Progenitor cell of endocrine pancreas (in vitro differentiated cells): ENCODE data around the gene RARB. TPM values are rescaled to one million over a fixed set of nuclear protein-coding genes. Genes with fewer than 3 reads are reported as not detected.

ENCODE experiments used
- DNase-seq: peaks from one replicate; pipeline ENCODE4 v3.0.0; 2021; ENCODE audit warnings: low spot score; ENCODE audit not compliant: unreplicated experiment
- H3K27ac Mint-ChIP-seq: 2 replicates; pipeline ENCODE4 v1.8.0; 2021; ENCODE audit warnings: mild to moderate bottlenecking, moderate library complexity, mixed read lengths
- H3K27me3 Mint-ChIP-seq: 2 replicates; pipeline ENCODE4 v1.8.0; 2021; ENCODE audit warnings: mixed read lengths
- H3K36me3 Mint-ChIP-seq: 2 replicates; pipeline ENCODE4 v1.8.0; 2022; ENCODE audit warnings: mixed read lengths; ENCODE audit not compliant: insufficient read depth
- H3K4me1 Mint-ChIP-seq: 2 replicates; pipeline ENCODE4 v1.8.0; 2021; ENCODE audit warnings: low read depth, mixed read lengths
- H3K4me3 Mint-ChIP-seq: 2 replicates; pipeline ENCODE4 v1.8.0; 2021; ENCODE audit warnings: low read depth, mild to moderate bottlenecking, moderate library complexity, mixed read lengths
- H3K9me3 Mint-ChIP-seq: 2 replicates; pipeline ENCODE4 v1.8.0; 2021; ENCODE audit warnings: low read depth, mixed read lengths
- total RNA-seq: library from RNA; stranded (reverse); gene quantifications from 2 replicates; pipeline ENCODE4 v1.2.1, GENCODE V29; 2021
- TF ChIP-seq, protein P1 (sequence below): fragments of 200-600 bp; sonication (generic); IDR thresholded peaks from one replicate; pipeline ENCODE4 v1.5.0; 2021; ENCODE audit warnings: antibody characterized with exemption, mild to moderate bottlenecking; ENCODE audit not compliant: unreplicated experiment

Gene RARB
- total RNA-seq, 1 donor from 2014 or later, result 30.0 TPM

DNA sequence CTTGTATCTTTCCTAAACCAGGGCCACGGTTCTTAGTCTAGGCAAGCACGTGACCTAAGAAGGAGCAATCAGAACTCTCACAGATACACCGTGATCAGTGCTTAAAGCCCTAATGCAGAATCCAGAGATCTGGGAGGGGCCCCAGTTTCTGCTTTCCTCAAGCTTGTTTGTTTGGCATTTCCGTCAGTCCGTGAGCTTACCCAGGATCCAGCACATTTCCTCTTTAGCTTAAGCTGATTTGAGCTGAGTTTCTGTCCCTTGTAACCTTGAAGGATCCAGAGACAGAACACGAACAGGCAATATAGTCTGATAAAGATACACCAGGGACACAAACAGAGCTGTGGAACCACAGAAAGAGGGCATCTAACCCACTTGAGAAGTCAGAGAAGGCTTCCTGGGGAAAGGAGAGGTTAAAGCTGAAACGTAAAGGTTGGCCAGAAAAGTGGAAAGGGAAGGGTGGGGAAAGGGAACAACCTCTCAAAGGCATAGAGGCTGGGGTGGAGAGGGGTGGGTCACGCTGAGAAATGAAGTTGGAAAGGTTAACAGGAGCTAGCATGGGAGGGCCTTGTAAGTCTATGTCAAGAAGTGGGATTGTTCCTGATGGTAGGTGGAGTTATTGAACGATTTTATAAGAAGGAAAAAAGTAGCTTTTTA lies 42.1 kb upstream of the RARB start:
- DNase-seq, result no peak
- TF ChIP-seq, protein P1, sequence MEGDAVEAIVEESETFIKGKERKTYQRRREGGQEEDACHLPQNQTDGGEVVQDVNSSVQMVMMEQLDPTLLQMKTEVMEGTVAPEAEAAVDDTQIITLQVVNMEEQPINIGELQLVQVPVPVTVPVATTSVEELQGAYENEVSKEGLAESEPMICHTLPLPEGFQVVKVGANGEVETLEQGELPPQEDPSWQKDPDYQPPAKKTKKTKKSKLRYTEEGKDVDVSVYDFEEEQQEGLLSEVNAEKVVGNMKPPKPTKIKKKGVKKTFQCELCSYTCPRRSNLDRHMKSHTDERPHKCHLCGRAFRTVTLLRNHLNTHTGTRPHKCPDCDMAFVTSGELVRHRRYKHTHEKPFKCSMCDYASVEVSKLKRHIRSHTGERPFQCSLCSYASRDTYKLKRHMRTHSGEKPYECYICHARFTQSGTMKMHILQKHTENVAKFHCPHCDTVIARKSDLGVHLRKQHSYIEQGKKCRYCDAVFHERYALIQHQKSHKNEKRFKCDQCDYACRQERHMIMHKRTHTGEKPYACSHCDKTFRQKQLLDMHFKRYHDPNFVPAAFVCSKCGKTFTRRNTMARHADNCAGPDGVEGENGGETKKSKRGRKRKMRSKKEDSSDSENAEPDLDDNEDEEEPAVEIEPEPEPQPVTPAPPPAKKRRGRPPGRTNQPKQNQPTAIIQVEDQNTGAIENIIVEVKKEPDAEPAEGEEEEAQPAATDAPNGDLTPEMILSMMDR, result no peak
- Mint-ChIP-seq H3K4me1 (peaks cover 9% of the 10 kb centered on the region), H3K36me3 (no peaks in the 10 kb centered on the region), H3K27ac (peak overlapping the region; percentile 69), H3K4me3 (no peak overlapping the region), H3K27me3 (peaks cover 3% of the 10 kb centered on the region), H3K9me3 (no peaks in the 10 kb centered on the region)

DNA sequence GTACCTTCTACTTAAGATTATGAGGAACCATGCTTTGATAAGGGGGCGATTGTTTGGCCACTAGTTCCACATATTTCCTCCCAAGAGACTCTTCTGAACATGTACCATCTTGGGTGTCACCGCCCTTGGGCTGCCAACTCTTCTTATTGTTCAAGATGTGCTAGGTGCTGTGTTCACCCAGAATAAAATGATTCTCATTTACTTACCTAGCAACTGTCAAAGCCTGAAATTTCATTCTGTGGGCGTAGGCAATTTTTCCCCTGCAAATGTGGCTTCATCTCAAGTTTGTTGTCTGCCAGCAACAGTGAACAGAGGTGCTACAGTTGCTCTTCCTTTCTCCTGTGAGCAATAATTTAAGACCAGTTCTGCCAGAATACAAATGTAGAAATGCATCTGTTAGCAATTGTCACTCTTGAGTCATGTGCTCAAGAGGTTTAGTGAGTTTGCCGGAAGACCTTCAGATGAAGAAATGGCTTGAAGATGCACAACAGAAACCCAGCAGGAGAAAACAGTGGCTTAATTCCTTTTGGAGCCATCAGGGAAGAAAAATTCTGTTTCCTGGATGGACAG lies 41.3 kb upstream of the RARB start:
- Mint-ChIP-seq H3K36me3 (peaks cover under 1% of the 10 kb centered on the region), H3K27ac (no peak overlapping the region)

DNA sequence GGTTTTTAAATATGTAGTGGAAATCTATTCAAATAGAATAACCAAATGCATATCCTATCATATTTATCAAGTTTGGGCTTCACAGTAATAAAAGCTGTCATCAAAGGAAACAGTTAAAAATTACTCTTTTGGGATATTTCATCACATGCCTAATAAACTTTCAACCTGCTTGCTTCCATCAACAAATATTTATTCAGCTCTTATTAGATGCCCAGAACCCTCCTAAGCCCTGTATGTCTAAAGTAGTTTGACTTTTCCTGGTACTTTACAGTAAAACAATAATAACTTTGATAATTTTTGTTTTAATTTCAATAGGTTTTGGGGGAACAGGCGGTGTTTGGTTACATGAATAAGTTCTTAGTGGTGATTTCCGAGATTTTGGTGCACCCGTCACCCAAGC lies 37.5 kb upstream of the RARB start:
- no peak overlapping the region for H3K4me3 Mint-ChIP-seq

More for the DNA sequence above, 41.3 kb upstream of the RARB start:
- no peak for DNase-seq
- Mint-ChIP-seq H3K27me3 (peaks cover 3% of the 10 kb centered on the region), H3K4me1 (peaks cover 9% of the 10 kb centered on the region), H3K4me3 (no peak overlapping the region), H3K9me3 (peaks cover 3% of the 10 kb centered on the region)
- TF ChIP-seq, protein P1, result no peak

DNA sequence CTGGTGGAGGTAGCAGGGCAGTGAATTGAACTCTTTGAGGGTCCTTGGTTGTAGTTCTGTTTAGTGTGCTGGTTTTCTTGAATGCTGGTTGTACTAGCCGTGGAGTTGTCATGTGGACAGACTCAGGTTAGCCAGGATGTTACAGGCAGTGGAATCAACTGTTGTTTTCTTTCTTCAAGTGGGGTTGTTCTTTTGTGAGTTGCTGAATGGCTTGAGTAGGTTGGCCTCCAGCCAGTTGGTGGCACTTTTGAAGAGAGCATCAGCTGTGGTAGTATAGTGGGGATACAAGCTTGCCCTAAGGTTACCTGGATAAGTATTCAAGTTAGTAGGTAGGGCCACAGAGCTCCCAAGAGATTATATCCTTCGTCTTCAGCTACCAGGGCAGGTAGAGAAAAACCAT lies 31.8 kb upstream of the RARB start:
- Mint-ChIP-seq H3K4me3 (no peak overlapping the region), H3K27ac (no peak overlapping the region), H3K27me3 (peaks cover under 1% of the 10 kb centered on the region), H3K4me1 (peaks cover 12% of the 10 kb centered on the region), H3K36me3 (peaks cover 2% of the 10 kb centered on the region), H3K9me3 (peaks cover 31% of the 10 kb centered on the region)
- no peak for DNase-seq
- TF ChIP-seq, protein P1, result no peak

More for the DNA sequence above, 37.5 kb upstream of the RARB start:
- no peak for DNase-seq
- Mint-ChIP-seq H3K36me3 (peaks cover 2% of the 10 kb centered on the region), H3K27me3 (no peaks in the 10 kb centered on the region), H3K9me3 (peaks cover 31% of the 10 kb centered on the region), H3K4me1 (peaks cover 7% of the 10 kb centered on the region), H3K27ac (no peak overlapping the region)
- TF ChIP-seq, protein P1, result no peak

DNA sequence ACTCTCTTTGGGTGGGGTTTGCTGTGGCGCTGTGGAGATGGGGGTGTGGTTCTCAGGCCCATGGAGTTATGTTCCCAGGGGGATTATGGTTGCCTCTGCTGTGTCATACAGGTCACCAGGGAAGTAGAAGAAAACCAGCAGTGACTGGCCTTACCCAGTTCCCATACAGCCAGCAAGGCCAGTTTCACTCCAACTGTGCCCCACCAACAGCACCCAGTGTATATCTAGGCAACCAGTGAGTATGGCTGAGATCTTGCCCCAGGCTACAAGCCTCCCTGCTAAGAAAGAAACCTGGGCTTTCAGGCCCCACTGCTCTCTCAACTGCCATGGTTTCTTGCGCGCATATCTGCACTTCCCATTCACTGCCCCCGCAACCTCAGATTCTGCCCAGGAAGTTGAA lies 31.4 kb upstream of the RARB start:
- Mint-ChIP-seq H3K27ac (no peak overlapping the region), H3K4me3 (no peak overlapping the region), H3K9me3 (peaks cover 28% of the 10 kb centered on the region), H3K4me1 (peaks cover 12% of the 10 kb centered on the region), H3K27me3 (peaks cover 3% of the 10 kb centered on the region), H3K36me3 (peaks cover 2% of the 10 kb centered on the region)
- TF ChIP-seq, protein P1, result no peak
- no peak for DNase-seq
